HEK293 (cell line): ENCODE data around the gene VPS35L.

Experiments used
- CTCF ChIA-PET: fragments of 350-600 bp; formaldehyde crosslinking; extraction: SDS; loops from one replicate; lab custom pipeline; 2021; ENCODE audit warnings: antibody characterized with exemption; lab: Yijun Ruan, JAX
- POLR2A ChIA-PET: fragments of 300-600 bp; formaldehyde crosslinking; extraction: SDS; loops from one replicate; lab custom pipeline; 2020; ENCODE audit warnings: antibody characterized with exemption, inconsistent platforms; lab: Yijun Ruan, JAX
- H3K27ac ChIP-seq: fragments of 200-500 bp; sonication (Bioruptor generic); 2 replicates; pipeline ENCODE4 v1.5.1; 2014; ENCODE audit warnings: low read depth, low read length, control low read depth, inconsistent platforms; ENCODE audit errors: extremely low read depth
- H3K36me3 ChIP-seq, 2 experiments: fragments of 200-500 bp in 1 of 2; sonication (Bioruptor generic) in 1 of 2; 1 replicate in 1 of 2; 2 replicates in 1 of 2; pipeline ENCODE4 v1.5.1; 2014 to 2017; ENCODE audit warnings: inconsistent platforms in 2 of 2, low read length in 2 of 2; ENCODE audit not compliant: control insufficient read depth in 2 of 2, insufficient read depth in 1 of 2
- H3K4me1 ChIP-seq: fragments of 200-500 bp; sonication (Bioruptor generic); 2 replicates; pipeline ENCODE4 v1.5.1; 2014; ENCODE audit warnings: mild to moderate bottlenecking, low read length, inconsistent platforms; ENCODE audit not compliant: control insufficient read depth, insufficient read depth
- H3K4me3 ChIP-seq: 2 replicates; pipeline ENCODE4 v1.5.1; 2011; ENCODE audit warnings: low read depth, mild to moderate bottlenecking, control low read depth, low read length, moderate library complexity
- H3K9me3 ChIP-seq: fragments of 200-500 bp; sonication (Bioruptor generic); 2 replicates; pipeline ENCODE4 v1.5.1; 2014; ENCODE audit warnings: low read depth, low read length, inconsistent platforms; ENCODE audit not compliant: control insufficient read depth, insufficient read depth
- EGR2 ChIP-seq: fragments of 450-650 bp; formaldehyde crosslinking; IDR thresholded peaks from 2 replicates; pipeline ENCODE4 v1.5.1; 2016; ENCODE audit warnings: low read depth, missing biosample characterization, missing genetic modification characterization
- HIC1 ChIP-seq: fragments of 450-650 bp; formaldehyde crosslinking; IDR thresholded peaks from 2 replicates; pipeline ENCODE4 v1.5.1; 2016; ENCODE audit warnings: missing biosample characterization, missing genetic modification characterization
- HOXC10 ChIP-seq: sonication (generic); formaldehyde crosslinking; IDR thresholded peaks from 2 replicates; pipeline ENCODE4 v1.8.1; 2023; ENCODE audit warnings: mild to moderate bottlenecking, missing genetic modification reagents
- PRDM1 ChIP-seq: fragments of 450-650 bp; formaldehyde crosslinking; IDR thresholded peaks from 2 replicates; pipeline ENCODE4; 2016; ENCODE audit warnings: missing biosample characterization, missing genetic modification characterization
- RBAK ChIP-seq: fragments of 450-650 bp; formaldehyde crosslinking; IDR thresholded peaks from 2 replicates; pipeline ENCODE4 v1.5.1; 2016; ENCODE audit warnings: missing biosample characterization, missing genetic modification characterization
- WT1 ChIP-seq: fragments of 450-650 bp; formaldehyde crosslinking; IDR thresholded peaks from 2 replicates; pipeline ENCODE4 v1.5.1; 2016; ENCODE audit warnings: missing biosample characterization, missing genetic modification characterization
- ZBTB11 ChIP-seq: fragments of 450-650 bp; formaldehyde crosslinking; conservative IDR thresholded peaks from 2 replicates; pipeline ENCODE4 v1.5.1; 2016; ENCODE audit warnings: low read depth, missing biosample characterization, missing genetic modification characterization
- ZBTB7A ChIP-seq: fragments of 450-650 bp; formaldehyde crosslinking; IDR thresholded peaks from 2 replicates; pipeline ENCODE4 v1.5.1; 2016; ENCODE audit warnings: low read depth, missing biosample characterization, missing genetic modification characterization
- ZFP37 ChIP-seq: fragments of 450-650 bp; formaldehyde crosslinking; IDR thresholded peaks from 2 replicates; pipeline ENCODE4 v1.5.1; 2016; ENCODE audit warnings: missing biosample characterization, missing genetic modification characterization
- ZNF175 ChIP-seq: fragments of 450-650 bp; formaldehyde crosslinking; IDR thresholded peaks from 2 replicates; pipeline ENCODE4 v1.5.1; 2016; ENCODE audit warnings: missing biosample characterization, missing genetic modification characterization
- ZNF184 ChIP-seq: fragments of 450-650 bp; IDR thresholded peaks from 2 replicates; pipeline ENCODE4 v1.5.1; 2018; ENCODE audit warnings: missing biosample characterization, mild to moderate bottlenecking, missing genetic modification characterization
- ZNF24 ChIP-seq: fragments of 450-650 bp; formaldehyde crosslinking; IDR thresholded peaks from 2 replicates; pipeline ENCODE4 v1.5.1; 2016; ENCODE audit warnings: missing biosample characterization, missing genetic modification characterization
- ZNF529 ChIP-seq: fragments of 450-650 bp; formaldehyde crosslinking; IDR thresholded peaks from 2 replicates; pipeline ENCODE4 v1.5.1; 2017; ENCODE audit warnings: missing genetic modification characterization, missing biosample characterization; ENCODE audit not compliant: insufficient replicate concordance
- ZNF580 ChIP-seq: fragments of 450-650 bp; formaldehyde crosslinking; IDR thresholded peaks from 2 replicates; pipeline ENCODE4 v1.5.1; 2016; ENCODE audit warnings: missing biosample characterization, missing genetic modification characterization
- ZNF626 ChIP-seq: fragments of 450-650 bp; sonication (Bioruptor Pico); formaldehyde crosslinking; IDR thresholded peaks from 2 replicates; pipeline ENCODE4 v1.5.1; 2018; ENCODE audit warnings: missing biosample characterization, missing genetic modification characterization, inconsistent platforms
- ZNF639 ChIP-seq: fragments of 450-650 bp; formaldehyde crosslinking; IDR thresholded peaks from 2 replicates; pipeline ENCODE4 v1.5.1; 2016; ENCODE audit warnings: missing biosample characterization, missing genetic modification characterization
- ZNF692 ChIP-seq: fragments of 450-650 bp; formaldehyde crosslinking; IDR thresholded peaks from 2 replicates; pipeline ENCODE4 v1.5.1; 2016; ENCODE audit warnings: missing biosample characterization, missing genetic modification characterization
- ZNF704 ChIP-seq: fragments of 450-650 bp; formaldehyde crosslinking; IDR thresholded peaks from 2 replicates; pipeline ENCODE4 v1.5.1; 2016; ENCODE audit warnings: missing biosample characterization, missing genetic modification characterization
- ZNF76 ChIP-seq: fragments of 450-650 bp; formaldehyde crosslinking; IDR thresholded peaks from 2 replicates; pipeline ENCODE4; 2016; ENCODE audit warnings: low read depth, missing biosample characterization, missing genetic modification characterization, borderline replicate concordance
- TF ChIP-seq, protein P1 (sequence below): fragments of 450-650 bp; formaldehyde crosslinking; IDR thresholded peaks from 2 replicates; pipeline ENCODE4 v1.5.0; 2017; ENCODE audit warnings: missing biosample characterization, missing genetic modification characterization, borderline replicate concordance

VPS35L gene

GRCh38 chr16:19717741-19718623 is 162.5 kb downstream of the VPS35L start, which contains the start of the genes IQCK and KNOP1:
Gene IQCK (plus strand): TSS chr16:19718271. CDS start chr16:19718307, 36 bp downstream.
Gene KNOP1 (minus strand): TSS chr16:19718227. CDS start chr16:19715035, 3,192 bp downstream.
- CTCF ChIA-PET: interaction anchor here (0.6 to 1.3 kb wide), 3 partner anchors 116 to 624 kb away, joined by 3 to 6 read pairs (median 4); no protein-coding TSS in a partner anchor
- Histone ChIP-seq H3K4me1 (peaks cover 3% of the 10 kb centered on the region; the same call in 1 of the 2 replicates), H3K36me3 (peaks cover 3 to 30% of the 10 kb centered on the region in 2 experiments), H3K27ac (peak within 1 kb of the TSS; percentile 59), H3K9me3 (no peaks in the 10 kb centered on the region), H3K4me3 (peak within 1 kb of the TSS; percentile 94)
- POLR2A ChIA-PET: interaction anchor here (0.6 to 2.3 kb wide), 5 partner anchors 18 to 163 kb away, joined by 3 to 9 read pairs (median 6); partner anchors contain the start of gene VPS35L
- TF ChIP-seq PRDM1 (no peak), HIC1 (tag by site-specific recombination) (no peak), ZNF76 (tag by site-specific recombination) (peak; percentile 85), ZNF24 (tag by site-specific recombination) (no peak; the same call in 1 of the 2 replicates), ZNF704 (tag by site-specific recombination) (peak; percentile 80; the same call in 1 of the 2 replicates), ZNF639 (tag by site-specific recombination) (no peak; the same call in 1 of the 2 replicates), ZBTB7A (tag by site-specific recombination) (0 out of 2 replicates have a peak, but pooled peaks have one; percentile 69), ZNF175 (no peak), HOXC10 (CRISPR knock-in tag) (0 out of 2 replicates have a peak, but pooled peaks have one; percentile 24), ZNF184 (no peak), WT1 (tag by site-specific recombination) (no peak), ZBTB11 (peak; percentile 97), RBAK (tag by site-specific recombination) (no peak), ZNF580 (tag by site-specific recombination) (peak; percentile 80; the same call in 1 of the 2 replicates), ZFP37 (tag by site-specific recombination) (no peak), ZNF626 (tag by site-specific recombination) (no peak), EGR2 (tag by site-specific recombination) (peak; percentile 97), ZNF529 (tag by site-specific recombination) (no peak), ZNF692 (tag by site-specific recombination) (peak; percentile 81)
- TF ChIP-seq, protein P1, sequence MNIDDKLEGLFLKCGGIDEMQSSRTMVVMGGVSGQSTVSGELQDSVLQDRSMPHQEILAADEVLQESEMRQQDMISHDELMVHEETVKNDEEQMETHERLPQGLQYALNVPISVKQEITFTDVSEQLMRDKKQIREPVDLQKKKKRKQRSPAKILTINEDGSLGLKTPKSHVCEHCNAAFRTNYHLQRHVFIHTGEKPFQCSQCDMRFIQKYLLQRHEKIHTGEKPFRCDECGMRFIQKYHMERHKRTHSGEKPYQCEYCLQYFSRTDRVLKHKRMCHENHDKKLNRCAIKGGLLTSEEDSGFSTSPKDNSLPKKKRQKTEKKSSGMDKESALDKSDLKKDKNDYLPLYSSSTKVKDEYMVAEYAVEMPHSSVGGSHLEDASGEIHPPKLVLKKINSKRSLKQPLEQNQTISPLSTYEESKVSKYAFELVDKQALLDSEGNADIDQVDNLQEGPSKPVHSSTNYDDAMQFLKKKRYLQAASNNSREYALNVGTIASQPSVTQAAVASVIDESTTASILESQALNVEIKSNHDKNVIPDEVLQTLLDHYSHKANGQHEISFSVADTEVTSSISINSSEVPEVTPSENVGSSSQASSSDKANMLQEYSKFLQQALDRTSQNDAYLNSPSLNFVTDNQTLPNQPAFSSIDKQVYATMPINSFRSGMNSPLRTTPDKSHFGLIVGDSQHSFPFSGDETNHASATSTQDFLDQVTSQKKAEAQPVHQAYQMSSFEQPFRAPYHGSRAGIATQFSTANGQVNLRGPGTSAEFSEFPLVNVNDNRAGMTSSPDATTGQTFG (tag by site-specific recombination): no peak
